ENCODE measurements around the gene ZSCAN30.

The ZSCAN30 gene

DNA sequence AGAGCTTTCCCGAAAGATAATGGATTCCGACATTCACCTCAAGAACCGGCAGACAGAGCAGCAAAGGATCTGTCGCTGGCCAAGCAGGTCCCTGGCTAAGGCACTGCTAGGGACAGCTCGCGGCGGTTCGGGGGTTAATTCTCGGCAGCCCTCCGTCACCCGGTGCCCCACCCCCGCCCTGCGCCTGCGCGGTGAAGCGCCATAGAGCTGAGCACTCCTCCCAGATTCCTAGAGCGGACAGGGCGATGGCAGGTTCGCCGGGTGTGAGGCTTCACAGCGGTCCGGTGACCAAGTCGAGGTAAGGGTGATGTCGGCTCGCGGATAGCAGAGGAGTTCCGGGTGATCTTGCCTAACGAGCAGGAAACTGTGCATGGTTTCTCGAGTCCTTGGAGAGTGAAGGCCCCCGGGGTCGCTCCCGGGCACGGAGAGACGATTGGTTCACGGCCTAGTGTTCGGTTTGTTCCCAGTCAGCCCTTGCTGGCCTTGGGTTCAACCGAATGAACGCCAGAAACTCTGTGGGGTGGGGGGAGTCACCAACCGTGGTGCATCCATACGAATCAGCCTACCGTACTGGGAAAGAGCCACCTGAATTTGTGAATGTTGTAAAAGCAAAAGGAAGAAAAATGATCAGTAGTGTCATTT, at the start of gene ZSCAN30:
ZSCAN30 (minus strand) TSS at position 136 of the 642 bp plus-strand sequence. CDS start 25,877 bp downstream, outside the sequence.
- peak within 1 kb of the TSS; percentile 100 for H3K4me3 Mint-ChIP-seq
- peaks cover 5% of the 10 kb centered on the region for H3K27me3 Mint-ChIP-seq
- H3K36me3 Mint-ChIP-seq, result peaks cover 54% of the 10 kb centered on the region
- peaks cover 19% of the 10 kb centered on the region for H3K9me3 Mint-ChIP-seq
- DNase-seq, result peak; percentile 97
- H3K4me1 Mint-ChIP-seq, result peaks cover 51% of the 10 kb centered on the region
- CTCF ChIA-PET, result no interaction called here
- H3K27ac Mint-ChIP-seq, result peak within 1 kb of the TSS; percentile 96

DNA sequence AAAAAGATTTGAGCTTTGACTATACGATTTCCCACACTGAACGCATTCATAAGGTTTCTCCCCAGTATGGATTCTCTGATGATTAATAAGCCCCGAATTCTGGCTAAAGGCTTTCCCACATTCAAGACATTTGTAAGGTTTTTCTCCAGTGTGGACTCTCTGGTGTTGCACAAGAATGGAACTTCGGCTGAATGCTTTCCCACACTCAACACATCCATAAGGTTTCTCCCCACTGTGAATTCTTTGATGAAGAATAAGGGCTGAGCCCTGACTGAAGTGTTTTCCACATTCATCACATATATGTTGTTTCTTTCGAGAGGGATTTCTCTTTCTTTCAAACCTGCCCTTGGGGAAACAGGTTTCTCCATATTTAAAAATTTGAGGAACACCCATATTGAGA, 47.3 kb upstream of the ZSCAN30 start:
- Mint-ChIP-seq H3K4me3 (no peak overlapping the region), H3K36me3 (peaks cover 77% of the 10 kb centered on the region), H3K4me1 (peaks cover 17% of the 10 kb centered on the region), H3K27me3 (no peaks in the 10 kb centered on the region), H3K9me3 (no peaks in the 10 kb centered on the region), H3K27ac (no peak overlapping the region)
- CTCF ChIA-PET, result no interaction called here
- no peak for DNase-seq

DNA sequence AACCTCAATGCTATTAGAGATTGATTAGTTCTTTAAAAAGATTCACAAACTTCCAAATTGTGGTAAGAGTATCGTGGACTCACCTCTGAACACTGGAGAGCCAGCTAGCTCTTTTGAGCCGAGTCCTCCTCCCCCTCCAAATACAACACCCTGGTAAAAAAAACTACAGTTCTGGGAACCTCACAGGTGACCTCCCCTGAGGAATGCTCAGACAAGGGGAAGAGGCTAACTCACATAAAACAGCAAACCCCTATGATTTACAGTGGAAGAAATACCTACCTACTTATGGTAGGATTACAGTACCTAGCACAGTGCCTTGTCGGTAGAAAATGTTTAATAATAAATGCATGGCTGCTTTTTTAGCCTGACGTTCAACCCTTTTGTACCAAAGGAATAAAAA, 45.8 kb upstream of the ZSCAN30 start:
- H3K4me1 Mint-ChIP-seq, result peaks cover 13% of the 10 kb centered on the region
- no peak overlapping the region for H3K27ac Mint-ChIP-seq
- CTCF ChIA-PET, result no interaction called here
- H3K36me3 Mint-ChIP-seq, result peaks cover 77% of the 10 kb centered on the region
- no peaks in the 10 kb centered on the region for H3K27me3 Mint-ChIP-seq
- no peaks in the 10 kb centered on the region for H3K9me3 Mint-ChIP-seq
- no peak for DNase-seq
- H3K4me3 Mint-ChIP-seq, result no peak overlapping the region

DNA sequence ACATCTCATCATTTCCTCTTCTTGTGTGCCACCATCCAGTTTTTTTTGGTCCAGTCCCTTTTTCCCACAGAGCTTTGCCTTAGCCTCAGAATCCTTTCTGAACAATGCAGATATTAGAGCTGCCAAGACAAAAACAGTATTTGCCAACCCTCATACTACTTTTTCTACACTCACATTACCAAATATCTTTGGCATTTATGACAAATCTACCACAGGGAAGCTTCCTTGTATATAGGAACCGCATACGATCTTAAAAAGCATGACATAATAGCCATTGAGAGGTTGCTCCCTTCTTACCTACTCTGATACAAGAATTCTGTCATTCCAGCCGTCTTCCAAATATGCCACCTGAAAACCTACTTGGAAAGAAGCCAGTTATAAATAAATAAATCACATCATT, 44.8 kb upstream of the ZSCAN30 start:
- no peaks in the 10 kb centered on the region for H3K9me3 Mint-ChIP-seq
- no peak overlapping the region for H3K4me3 Mint-ChIP-seq
- CTCF ChIA-PET, result interaction anchor here (0.6 kb wide), 1 partner anchor 21 kb away, joined by 3 read pairs; no protein-coding TSS in a partner anchor
- H3K27ac Mint-ChIP-seq, result no peak overlapping the region
- peaks cover 71% of the 10 kb centered on the region for H3K36me3 Mint-ChIP-seq
- no peaks in the 10 kb centered on the region for H3K27me3 Mint-ChIP-seq
- DNase-seq, result no peak
- peaks cover 8% of the 10 kb centered on the region for H3K4me1 Mint-ChIP-seq

DNA sequence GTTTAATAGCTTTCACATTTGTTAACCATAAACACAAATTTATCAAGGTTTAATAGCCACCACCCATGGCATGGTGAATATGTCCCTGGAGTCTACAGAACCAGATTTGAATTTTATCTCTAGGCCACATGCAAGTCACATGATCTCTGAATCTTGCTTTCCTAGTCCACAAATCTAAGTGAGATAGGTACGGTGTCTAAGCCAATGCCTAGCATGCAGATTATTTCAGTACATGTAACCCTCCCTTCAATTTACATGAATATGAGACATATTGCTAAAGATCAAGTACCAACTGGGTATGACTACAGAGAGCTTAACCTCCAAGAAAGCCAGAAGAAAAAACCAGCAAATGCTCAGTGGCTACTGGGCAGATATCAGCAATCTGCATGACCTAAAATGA, 44.2 kb upstream of the ZSCAN30 start:
- Mint-ChIP-seq H3K4me3 (no peak overlapping the region), H3K27ac (no peak overlapping the region), H3K27me3 (no peaks in the 10 kb centered on the region), H3K36me3 (peaks cover 64% of the 10 kb centered on the region), H3K9me3 (no peaks in the 10 kb centered on the region), H3K4me1 (peaks cover 2% of the 10 kb centered on the region)
- DNase-seq, result no peak
- CTCF ChIA-PET, result interaction anchor here (0.6 kb wide), 1 partner anchor 21 kb away, joined by 3 read pairs; no protein-coding TSS in a partner anchor

DNA sequence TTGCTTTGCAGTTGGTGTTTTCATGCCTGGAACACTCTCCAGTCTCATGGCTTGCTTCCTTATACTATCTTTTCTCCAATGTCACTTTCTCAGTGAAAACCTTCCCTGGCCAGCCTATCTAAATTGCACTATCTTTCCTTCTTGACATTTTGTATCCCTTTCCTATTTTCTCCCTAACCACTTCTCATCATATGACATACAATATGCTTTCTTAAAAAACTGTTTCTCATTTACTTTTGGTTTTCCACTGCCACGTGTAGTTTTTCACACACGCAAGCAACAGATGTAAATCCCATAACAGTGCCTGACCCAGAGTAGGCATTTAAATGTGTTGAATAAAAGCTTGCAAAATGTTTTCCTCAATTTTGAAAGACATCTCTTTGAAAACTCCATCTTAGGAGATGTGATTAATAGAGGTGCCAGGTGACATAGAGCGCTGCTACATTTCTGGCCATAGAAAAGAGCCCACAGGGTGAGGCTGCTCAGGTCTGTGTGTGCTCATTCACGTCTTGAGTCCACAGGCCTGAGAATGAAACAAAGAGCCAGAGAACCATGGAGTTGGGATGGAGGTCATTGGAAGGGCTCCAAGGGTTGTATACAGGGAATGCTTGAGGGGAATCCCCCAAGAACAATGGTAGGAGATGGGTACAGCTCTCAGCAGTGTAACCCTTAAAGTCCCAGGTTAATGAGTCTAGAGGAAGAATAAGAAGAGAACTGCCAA, 41.5 kb upstream of the ZSCAN30 start:
- CTCF ChIA-PET, result no interaction called here
- Mint-ChIP-seq H3K9me3 (peaks cover 1% of the 10 kb centered on the region), H3K27ac (no peak overlapping the region), H3K36me3 (peaks cover 39% of the 10 kb centered on the region), H3K4me1 (peaks cover 2% of the 10 kb centered on the region), H3K4me3 (no peak overlapping the region), H3K27me3 (no peaks in the 10 kb centered on the region)
- no peak for DNase-seq

DNA sequence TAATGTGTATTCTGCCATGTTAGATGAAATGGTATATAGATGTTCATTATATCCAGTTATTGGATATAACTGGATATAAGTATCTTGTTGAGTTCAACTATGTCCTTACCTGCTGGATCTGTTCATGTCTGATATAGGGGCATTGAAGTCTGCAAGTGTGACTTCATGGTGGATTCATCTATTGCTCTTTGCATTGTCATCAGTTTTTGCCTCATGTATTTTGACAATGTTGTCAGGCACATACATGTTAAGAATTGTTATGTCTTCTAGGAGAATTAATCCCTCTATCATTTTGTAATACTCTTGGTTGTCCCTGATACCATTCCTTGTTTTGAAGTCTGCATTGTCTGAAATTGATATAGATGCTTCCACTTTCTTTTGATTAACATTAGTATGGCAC, 38.8 kb upstream of the ZSCAN30 start:
- H3K27ac Mint-ChIP-seq, result no peak overlapping the region
- H3K27me3 Mint-ChIP-seq, result no peaks in the 10 kb centered on the region
- peaks cover 1% of the 10 kb centered on the region for H3K9me3 Mint-ChIP-seq
- DNase-seq, result no peak
- H3K4me3 Mint-ChIP-seq, result no peak overlapping the region
- no peaks in the 10 kb centered on the region for H3K4me1 Mint-ChIP-seq
- H3K36me3 Mint-ChIP-seq, result peaks cover 16% of the 10 kb centered on the region
- CTCF ChIA-PET, result no interaction called here

DNA sequence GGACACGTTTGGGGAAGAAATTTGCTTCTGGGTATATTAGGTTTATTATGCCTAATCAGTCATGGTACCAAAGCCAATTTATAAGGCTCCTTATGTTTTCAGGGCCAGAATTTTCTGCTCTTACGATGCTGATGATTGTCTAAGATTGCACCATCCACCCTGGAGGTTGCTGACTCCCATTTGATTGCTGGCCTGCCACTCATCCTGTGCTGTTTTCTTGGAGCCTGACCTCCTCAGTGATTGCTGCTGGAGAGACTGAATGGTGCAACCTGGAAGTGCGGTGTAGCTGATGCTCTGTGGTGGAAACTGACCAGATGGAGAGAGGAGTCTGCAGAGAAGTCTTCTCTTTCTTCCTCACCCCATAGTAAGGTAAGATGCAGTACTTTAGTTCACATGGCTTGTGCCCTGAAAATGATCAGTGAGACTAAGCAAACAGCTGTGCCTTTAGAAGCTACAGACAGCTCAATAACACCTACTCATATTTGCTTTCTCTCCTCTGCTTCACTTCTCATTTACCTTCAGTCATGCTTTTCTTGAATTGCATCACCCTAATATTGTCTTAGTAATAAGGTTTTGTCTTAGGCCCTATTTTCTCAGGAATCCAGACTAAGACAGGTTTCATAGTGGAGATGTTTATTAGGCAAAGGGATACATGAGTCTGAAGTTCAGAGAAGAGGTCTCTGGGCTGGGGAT, 36.8 kb upstream of the ZSCAN30 start:
- Mint-ChIP-seq H3K27ac (no peak overlapping the region), H3K27me3 (no peaks in the 10 kb centered on the region), H3K4me1 (no peaks in the 10 kb centered on the region), H3K9me3 (peaks cover 1% of the 10 kb centered on the region), H3K36me3 (no peaks in the 10 kb centered on the region), H3K4me3 (no peak overlapping the region)
- CTCF ChIA-PET, result no interaction called here
- no peak for DNase-seq

DNA sequence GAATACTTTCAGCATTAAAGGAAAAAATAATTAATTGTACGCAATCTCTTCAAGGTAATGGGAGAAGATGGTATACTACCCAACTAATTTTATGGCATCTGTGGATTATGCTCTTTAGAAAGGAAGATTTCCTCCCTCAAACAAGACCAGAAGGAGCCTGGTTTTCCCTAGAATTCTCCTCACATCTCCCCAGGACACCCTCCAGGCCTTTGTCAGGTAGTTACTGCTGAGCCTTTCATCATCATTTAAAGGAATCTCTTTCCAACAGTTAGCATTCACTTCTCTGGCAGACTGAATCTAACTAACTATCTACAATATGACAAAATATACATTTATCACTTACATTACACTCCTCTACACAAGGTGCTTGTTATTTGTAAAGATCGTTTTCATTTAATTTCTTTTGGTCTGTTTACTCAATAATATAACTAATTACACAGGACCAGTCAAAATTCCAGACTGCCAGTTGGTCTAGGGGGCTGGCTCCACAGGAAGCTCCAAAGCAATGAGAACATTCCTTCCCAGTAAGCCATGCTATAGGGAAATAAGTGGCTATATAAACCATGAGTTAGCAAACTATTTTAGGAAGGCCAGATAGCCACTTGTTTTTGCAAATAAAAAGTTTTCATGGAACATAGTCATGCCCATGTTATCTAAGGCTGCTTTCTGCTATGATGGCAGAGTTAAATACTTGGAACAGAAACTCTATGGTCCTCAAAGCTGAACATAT, 35.1 kb upstream of the ZSCAN30 start:
- Mint-ChIP-seq H3K9me3 (peaks cover 1% of the 10 kb centered on the region), H3K4me3 (no peak overlapping the region), H3K27ac (no peak overlapping the region), H3K4me1 (no peaks in the 10 kb centered on the region), H3K27me3 (no peaks in the 10 kb centered on the region), H3K36me3 (no peaks in the 10 kb centered on the region)
- DNase-seq, result no peak
- CTCF ChIA-PET, result no interaction called here

DNA sequence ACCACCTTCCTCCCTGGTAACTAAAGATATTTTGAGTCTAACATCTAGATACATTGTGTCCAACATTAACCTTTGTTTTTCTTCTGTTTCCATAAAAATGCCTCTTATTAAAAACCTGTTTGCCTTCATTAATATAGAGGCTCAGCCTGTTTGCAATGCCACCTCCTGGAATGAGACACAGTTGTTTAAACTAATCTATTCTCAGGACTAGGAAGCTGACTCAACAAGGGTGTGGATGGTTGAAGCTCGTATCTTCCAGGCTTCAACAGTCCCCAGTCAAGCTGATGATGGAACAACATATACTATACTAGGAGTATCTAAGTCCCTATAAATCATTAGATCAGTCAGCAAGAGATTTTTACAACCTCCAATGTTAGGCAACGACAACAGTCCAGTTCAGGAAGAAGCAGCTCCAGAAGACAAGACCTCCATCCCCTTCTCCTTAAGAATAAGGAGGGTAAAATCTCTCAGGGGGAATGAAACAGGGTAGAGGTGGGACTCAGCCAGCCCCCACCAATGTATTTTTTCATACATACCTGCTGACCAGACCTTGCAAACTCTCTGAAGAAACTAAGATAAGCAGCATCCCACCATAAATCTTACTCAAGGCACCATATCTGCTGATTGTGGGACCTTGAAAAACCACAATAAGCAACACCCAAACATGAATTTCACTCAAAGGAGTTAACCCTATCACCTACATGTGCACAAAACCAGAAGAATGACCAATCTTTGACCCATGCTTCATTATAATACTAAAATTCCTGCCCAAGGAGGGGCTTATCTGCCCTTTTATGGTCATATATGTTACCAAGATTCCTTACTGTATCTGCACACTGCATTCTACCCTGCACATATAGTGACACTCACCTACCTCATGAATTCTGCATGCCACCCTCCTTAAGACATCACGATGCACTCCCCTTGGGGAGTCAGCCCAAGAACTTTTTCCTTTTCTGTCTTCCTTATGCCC, 32.7 kb upstream of the ZSCAN30 start:
- DNase-seq, result no peak
- Mint-ChIP-seq H3K4me1 (no peaks in the 10 kb centered on the region), H3K36me3 (no peaks in the 10 kb centered on the region), H3K4me3 (no peak overlapping the region), H3K27ac (no peak overlapping the region), H3K27me3 (no peaks in the 10 kb centered on the region), H3K9me3 (peaks cover 1% of the 10 kb centered on the region)
- CTCF ChIA-PET, result no interaction called here

DNA sequence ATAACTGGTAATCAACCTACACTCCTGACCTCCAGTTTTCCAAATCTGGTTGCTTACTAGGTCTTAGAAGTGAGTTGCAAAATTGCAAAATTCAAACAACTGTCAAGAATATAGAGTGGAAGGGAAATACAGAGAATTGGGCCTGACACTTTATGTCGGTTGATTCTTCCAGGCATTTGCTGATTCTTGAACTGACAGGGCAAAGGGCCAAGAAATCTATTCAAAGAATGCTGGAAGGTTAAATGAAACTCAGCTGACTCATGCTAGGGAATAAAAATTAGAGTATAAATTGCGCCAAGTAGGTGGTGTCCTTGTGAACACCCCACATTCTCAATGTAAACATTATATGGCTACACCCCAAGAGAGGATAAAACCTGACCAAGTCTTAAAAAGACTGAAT, 21.5 kb upstream of the ZSCAN30 start:
- peaks cover 61% of the 10 kb centered on the region for H3K9me3 Mint-ChIP-seq
- no peak for DNase-seq
- peaks cover 23% of the 10 kb centered on the region for H3K36me3 Mint-ChIP-seq
- H3K27ac Mint-ChIP-seq, result no peak overlapping the region
- H3K4me1 Mint-ChIP-seq, result no peaks in the 10 kb centered on the region
- CTCF ChIA-PET, result no interaction called here
- H3K27me3 Mint-ChIP-seq, result no peaks in the 10 kb centered on the region
- H3K4me3 Mint-ChIP-seq, result no peak overlapping the region

DNA sequence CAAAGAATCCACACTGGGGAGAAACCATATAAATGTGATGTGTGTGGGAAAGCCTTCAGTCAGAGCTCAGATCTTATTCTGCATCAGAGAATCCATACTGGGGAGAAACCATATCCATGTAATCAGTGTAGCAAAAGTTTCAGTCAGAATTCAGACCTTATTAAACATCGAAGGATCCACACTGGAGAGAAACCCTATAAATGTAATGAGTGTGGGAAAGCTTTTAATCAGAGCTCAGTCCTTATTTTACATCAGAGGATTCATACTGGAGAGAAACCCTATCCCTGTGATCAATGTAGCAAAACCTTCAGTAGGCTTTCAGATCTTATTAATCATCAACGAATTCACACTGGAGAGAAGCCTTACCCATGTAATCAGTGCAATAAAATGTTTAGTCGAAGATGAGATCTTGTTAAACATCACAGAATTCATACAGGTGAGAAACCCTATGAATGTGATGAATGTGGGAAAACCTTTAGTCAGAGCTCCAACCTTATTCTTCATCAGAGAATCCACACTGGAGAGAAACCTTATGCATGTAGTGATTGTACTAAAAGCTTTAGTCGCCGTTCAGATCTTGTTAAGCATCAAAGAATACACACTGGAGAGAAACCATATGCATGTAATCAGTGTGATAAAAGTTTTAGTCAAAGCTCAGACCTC, 16.7 kb upstream of the ZSCAN30 start:
- no peak overlapping the region for H3K27ac Mint-ChIP-seq
- peaks cover 72% of the 10 kb centered on the region for H3K9me3 Mint-ChIP-seq
- no peaks in the 10 kb centered on the region for H3K4me1 Mint-ChIP-seq
- DNase-seq, result no peak
- H3K4me3 Mint-ChIP-seq, result no peak overlapping the region
- H3K36me3 Mint-ChIP-seq, result peaks cover 61% of the 10 kb centered on the region
- CTCF ChIA-PET, result no interaction called here
- no peaks in the 10 kb centered on the region for H3K27me3 Mint-ChIP-seq

DNA sequence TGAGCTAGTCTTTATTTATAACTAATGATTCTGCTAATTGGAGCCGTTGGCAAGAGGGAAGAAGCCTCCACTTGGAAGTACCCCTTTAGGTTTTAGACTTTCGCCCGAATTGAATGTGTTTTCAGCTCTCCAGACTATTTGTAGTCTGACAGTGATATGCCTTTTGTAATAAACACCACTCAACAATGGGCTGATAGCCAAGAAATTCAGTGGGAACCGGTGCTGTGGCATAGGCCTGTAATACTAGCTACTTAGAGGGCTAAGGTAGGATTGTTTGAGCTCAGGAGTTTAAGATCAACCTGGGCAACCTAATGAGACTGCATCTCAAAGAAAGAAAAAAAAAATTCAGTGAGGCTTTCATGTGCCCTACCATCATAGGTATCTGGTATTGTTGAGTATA, 13.6 kb upstream of the ZSCAN30 start:
- no peak for DNase-seq
- Mint-ChIP-seq H3K4me3 (no peak overlapping the region), H3K36me3 (peaks cover 82% of the 10 kb centered on the region), H3K4me1 (no peaks in the 10 kb centered on the region), H3K27me3 (no peaks in the 10 kb centered on the region), H3K9me3 (peaks cover 70% of the 10 kb centered on the region), H3K27ac (no peak overlapping the region)
- CTCF ChIA-PET, result interaction anchor here (0.6 kb wide), 1 partner anchor 25 kb away, joined by 3 read pairs; no protein-coding TSS in a partner anchor
